GM19395 (cell line): Measurements from ENCODE around the gene TMA7.
"Not testable (repeated sequence)": the region's sequence is repeated elsewhere in the genome, so short reads cannot be mapped to it uniquely, and the experiment has no call there.

ENCODE experiments used
- ATAC-seq: cut with Tn5 transposase; IDR thresholded peaks from one replicate; pipeline ENCODE4 v1.9.1; 2021; ENCODE audit warnings: mild to moderate bottlenecking, moderate library complexity; ENCODE audit not compliant: unreplicated experiment

TMA7 gene

GRCh38 chr3:48434591-48435222 lies 5.3 kb upstream of the TMA7 start:
- ATAC-seq, result no peak

- no peak for ATAC-seq
These were observed 4.8 kb upstream of the TMA7 start for GRCh38 chr3:48435223-48435595.

GRCh38 chr3:48435774-48436476 lies 4.1 kb upstream of the TMA7 start:
- ATAC-seq, result no peak

- ATAC-seq, result no peak
These were observed 3.6 kb upstream of the TMA7 start for GRCh38 chr3:48436477-48436787.

- no peak for ATAC-seq
These were observed 3.2 kb upstream of the TMA7 start for GRCh38 chr3:48436855-48437254.

- ATAC-seq, result no peak
These were observed 2.2 kb upstream of the TMA7 start for GRCh38 chr3:48437812-48438211.

GRCh38 chr3:48440590-48440958 lies 517 bp downstream of the TMA7 start:
- ATAC-seq, result no peak

GRCh38 chr3:48441940-48442339 lies 1.9 kb downstream of the TMA7 start:
- ATAC-seq, result no peak

GRCh38 chr3:48445277-48445882 lies 5.3 kb downstream of the TMA7 start:
- ATAC-seq, result no peak

GRCh38 chr3:48446043-48446424 lies 6.0 kb downstream of the TMA7 start:
- ATAC-seq, result no peak

GRCh38 chr3:48446425-48447193 lies 6.6 kb downstream of the TMA7 start, which contains the start of gene ATRIP:
TSS of gene ATRIP (plus strand) at chr3:48446737. CDS start at chr3:48446846, 109 bp downstream.
- peak; percentile 84 for ATAC-seq

- ATAC-seq, result no peak
These were observed 11.2 kb downstream of the TMA7 start for GRCh38 chr3:48451270-48451669.

- ATAC-seq, result no peak
These were observed 16.4 kb downstream of the TMA7 start for GRCh38 chr3:48456456-48456855.

- no peak for ATAC-seq
These were observed 19.3 kb downstream of the TMA7 start for GRCh38 chr3:48459331-48459730.

GRCh38 chr3:48459773-48460516 lies 19.9 kb downstream of the TMA7 start:
- no peak for ATAC-seq

- ATAC-seq, result no peak
These were observed 20.5 kb downstream of the TMA7 start for GRCh38 chr3:48460517-48460902.

GRCh38 chr3:48461767-48462166 lies 21.7 kb downstream of the TMA7 start:
- ATAC-seq, result not testable (repeated sequence)

- ATAC-seq, result no peak
These were observed 23.6 kb downstream of the TMA7 start for GRCh38 chr3:48463703-48464102.

- no peak for ATAC-seq
These were observed 24.7 kb downstream of the TMA7 start for GRCh38 chr3:48464713-48465221.

- no peak for ATAC-seq
These were observed 25.1 kb downstream of the TMA7 start for GRCh38 chr3:48465237-48465530.
